HG03469 (cell line): ENCODE data around the gene TMEM151B.
"Not testable (repeated sequence)": the region's sequence is repeated elsewhere in the genome, so short reads cannot be mapped to it uniquely, and the experiment has no call there.

Source experiments
- ATAC-seq: cut with Tn5 transposase; IDR thresholded peaks from one replicate; pipeline ENCODE4 v1.9.1; 2021; ENCODE audit warnings: mild to moderate bottlenecking, moderate library complexity, moderate number of reproducible peaks; ENCODE audit not compliant: unreplicated experiment

The TMEM151B gene

DNA sequence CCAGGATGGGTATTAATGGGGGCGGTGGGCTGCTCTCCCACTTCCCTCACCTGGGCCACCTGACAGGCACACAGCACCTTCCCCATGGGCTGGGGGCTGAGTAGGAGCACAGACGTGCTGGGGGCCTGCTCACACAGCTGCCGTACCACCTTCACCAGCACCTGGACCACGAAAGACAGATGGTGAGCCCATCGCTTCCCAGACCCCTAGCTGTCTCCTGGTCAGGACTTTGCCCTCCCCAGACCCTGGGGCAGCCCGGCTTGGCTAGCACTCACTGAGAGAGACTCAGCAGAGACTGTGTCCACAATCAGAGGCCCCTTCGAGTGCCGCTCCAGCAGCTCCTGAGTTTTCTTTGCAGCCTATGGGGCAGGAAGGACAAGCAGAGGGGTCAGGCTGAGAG, 30.9 kb downstream of the TMEM151B start:
- no peak for ATAC-seq

DNA sequence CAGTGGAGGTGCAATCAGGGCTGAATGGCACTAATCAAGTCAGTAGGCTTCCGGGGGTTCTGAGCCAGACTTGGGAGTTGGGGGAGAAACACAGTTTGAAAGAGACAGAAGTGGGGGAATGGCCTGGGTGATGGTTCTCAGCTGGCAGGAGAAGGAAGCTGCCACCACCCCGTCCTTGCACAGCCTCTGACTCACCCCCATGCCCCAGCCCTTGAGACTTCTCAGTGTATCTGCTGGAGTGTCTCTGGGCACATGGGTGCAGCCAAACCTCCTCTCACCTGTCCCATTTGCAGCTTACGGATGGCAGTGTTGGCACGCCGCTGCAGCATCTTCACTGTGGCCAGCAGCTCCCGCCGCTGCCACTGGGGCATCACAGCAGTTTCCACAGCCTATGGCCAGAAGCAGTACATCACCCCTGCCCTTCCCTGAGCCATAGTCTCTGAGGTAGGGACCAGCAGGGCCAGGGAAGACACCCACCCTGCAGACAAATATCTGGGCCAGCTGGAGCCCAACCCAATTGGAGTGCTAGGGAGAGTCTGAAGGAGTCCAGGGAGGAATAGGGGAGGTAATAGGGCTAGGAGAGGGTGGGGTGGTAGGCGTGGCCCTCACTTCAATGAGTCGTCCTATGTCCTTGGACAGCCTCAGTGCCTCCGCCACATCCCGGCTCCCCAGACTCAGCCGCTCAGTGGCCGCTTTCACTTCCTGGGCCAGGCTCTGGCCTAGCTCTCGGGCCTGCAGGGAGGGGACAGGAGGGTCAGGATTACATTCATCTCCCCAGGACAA, 31.7 kb downstream of the TMEM151B start:
- no peak for ATAC-seq

DNA sequence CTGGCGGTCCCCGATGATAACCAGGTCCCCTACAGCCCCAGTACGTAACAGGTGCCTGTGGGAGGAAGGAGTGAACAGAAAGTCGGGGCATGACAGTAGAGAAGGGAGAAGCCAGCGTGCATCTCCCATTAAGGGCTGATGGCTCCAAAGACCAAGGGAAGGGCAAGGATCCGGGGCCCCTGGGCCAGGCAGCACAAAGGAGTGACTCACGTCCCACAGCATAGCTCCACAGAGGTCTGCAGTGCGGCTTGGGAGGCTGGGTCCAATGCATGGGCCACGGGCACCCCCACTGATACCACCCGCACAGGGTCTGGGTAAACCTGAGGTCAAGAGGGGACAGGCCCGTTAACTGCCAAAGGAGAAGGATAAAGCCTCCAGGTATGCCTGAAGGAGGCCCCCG, 32.6 kb downstream of the TMEM151B start:
- ATAC-seq: no peak

DNA sequence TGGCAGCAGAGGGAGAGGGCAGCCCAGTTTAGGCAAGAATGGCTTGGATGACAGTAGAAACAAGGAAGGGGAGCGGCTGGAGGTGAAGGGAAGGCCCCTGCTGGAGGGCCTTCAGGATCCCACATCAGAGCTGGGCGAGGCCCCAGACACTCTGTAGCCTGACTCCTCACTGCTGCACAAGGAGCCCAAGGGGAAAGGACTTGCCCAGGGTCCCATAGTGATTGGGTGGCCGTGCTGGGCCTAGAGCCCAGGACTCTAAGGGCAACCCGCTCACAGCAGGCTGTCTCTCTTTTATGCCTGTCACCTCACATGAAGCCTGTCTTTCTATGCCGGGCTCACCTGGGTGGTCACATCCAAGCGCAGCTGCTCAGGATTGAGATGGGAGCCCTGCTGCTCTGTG, 33.6 kb downstream of the TMEM151B start:
- ATAC-seq: no peak

DNA sequence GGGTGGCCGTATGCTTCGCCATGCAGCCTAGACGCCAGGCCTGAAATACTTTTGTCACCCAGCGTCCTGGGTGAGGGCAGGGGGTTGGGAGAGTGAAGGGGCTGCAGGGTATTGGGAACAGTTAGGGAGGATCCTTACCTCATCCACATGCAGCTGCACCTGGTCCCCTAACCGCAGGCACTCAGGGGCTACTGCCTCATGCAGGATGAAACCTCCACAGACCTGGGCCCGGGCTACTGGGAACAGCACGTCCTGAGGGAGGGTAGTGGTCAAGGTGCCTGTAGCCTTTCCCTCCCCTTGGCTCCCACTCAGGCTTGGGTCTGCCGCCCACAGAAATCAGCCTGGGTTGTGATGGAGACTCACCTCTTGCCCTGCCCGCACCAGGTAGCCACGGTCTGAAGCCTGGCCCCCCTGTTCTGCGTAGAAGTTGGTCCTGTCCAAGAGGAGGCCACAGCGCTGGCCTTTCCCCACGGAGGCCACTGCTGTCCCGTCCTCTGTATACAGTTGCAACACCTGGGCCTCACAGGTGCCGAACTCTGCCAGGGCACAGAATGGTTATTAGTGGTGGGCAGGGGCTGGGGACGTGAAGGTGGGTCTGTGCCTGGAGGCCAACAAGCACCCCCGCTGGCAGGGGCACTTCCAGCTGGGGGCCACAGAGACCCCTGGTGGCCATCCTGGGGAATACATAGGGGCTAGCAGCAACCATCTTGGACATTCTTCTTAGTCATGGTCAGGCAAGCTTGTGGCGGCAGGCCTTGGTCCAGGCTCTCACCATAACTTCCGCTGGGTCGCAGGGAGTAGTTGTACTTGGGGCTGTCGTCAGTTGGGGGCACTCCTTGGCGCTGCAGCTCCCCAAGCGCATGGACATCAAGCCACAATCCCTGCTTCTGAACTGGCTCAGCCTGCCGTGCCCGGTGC, 34.3 kb downstream of the TMEM151B start:
- ATAC-seq: no peak

DNA sequence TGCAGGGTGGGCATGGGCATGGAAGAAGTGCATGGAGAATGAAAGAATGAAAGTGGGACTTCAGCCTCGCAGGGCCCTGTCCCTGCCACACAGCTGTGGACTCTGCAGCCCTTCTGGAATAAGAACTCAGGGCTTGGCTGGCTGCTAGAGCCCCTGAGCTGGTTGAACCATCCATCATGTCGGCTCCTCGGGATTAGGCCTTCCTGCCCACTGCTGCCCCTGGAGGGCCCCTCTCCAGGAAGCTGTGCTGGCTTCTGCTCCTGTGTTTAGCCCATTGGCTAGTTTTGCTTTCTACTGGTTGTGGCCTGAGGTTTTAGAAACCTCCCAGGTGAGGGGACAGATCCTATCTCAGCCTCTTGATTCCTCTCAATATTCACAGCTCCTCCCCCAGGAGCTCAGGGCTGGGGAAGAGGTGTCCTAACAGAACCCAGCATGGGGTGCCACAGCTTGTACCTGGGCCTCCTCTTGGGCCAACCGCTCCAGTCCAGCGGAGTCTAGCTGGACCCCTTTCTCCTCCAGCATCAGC, 35.0 kb downstream of the TMEM151B start:
- ATAC-seq: no peak

DNA sequence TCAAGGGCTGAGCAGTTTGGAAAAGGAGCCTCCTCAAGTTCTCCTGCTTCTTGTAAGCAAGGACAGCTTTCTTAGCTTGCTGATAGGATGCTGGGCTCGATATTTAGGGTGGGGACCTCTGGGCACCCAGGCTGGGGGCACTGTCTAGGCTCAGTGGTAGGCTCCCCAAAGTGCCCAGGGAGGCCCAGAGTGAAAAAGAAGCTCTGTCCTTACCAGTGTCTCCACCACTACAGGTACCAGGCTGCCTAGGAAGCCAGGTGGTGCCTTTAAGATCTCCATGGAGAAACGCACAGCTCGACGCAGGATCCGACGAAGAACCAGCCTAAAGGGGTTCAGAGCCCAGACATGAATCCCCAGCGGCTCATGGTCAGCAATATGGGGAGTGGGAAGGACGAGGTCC, 36.5 kb downstream of the TMEM151B start:
- ATAC-seq: no peak

DNA sequence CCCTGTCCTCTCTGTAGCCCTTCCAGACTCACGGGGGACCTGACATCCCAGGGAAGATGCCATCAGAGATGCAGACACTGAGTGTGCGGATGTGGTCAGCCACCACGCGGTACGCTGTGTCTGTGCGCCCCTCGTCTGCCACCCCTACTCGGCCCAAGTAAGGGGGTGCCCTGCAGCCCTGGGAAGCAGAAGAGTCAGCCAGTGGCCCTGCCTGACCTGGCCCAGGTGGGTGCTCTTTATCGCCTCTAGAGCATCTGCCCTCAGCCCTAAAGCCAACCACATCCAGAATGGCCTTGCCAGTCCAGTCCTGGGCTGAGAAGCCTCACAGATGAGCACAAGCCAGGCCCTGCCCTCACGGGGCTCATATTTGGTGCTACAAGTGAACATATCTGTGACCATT, 37.0 kb downstream of the TMEM151B start:
- no peak for ATAC-seq

DNA sequence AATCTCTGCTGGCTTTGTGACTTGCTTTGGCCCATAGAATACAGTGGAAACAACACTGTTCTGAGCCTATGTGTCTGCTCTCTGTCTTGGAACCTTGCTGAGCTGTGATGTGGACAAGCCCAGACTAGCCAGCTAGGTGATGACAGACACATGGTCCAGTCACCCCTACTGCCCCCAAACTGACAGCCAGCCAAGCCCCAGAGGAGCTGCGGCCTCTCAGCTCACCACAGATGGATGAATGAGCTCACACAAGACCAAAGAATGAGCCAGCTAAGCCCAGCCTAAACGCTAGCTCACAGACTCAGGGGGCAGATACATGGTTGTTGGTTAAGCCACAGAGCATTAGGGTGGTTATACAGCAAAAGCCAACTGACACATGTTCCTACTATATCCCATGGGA, 38.8 kb downstream of the TMEM151B start:
- no peak for ATAC-seq

DNA sequence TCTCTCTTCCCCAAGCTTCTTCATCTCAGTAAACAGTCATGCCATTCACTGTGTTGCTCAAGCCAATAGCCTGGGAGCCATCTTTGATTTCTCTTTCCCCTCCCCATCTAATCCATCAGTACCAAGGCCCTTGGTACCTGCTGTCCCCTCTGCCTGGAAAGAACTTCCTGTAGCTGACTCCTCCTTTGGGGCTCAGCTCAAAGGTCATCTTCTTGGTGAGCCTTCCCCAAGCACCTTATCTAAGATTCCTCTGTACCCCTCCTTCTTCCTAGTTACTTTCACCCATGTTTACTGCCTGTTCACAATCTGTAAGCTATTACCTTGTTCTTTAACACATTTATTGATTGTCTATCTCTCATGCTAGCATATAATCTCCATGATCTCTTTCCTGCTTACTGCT, 39.4 kb downstream of the TMEM151B start:
- ATAC-seq: no peak

DNA sequence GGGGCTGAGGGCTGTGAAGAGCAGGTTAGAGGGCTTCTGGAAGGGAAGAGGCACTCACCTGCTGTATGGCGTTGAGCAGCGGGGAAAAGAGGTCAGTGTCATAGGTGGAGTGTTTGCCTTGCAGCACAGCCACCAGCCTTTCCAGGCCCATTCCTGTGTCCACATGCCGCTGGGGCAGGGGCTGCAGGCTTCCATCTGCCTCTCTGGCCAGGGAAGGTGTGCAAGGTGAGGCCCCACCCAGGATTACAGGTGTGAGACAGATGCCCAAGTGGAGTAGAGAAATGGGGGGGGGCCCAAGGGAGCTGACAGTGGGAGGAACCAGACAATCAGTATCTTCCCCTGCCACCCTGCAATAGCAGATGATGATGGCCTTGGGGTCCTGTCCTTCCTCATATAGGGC, 40.0 kb downstream of the TMEM151B start:
- ATAC-seq: no peak

DNA sequence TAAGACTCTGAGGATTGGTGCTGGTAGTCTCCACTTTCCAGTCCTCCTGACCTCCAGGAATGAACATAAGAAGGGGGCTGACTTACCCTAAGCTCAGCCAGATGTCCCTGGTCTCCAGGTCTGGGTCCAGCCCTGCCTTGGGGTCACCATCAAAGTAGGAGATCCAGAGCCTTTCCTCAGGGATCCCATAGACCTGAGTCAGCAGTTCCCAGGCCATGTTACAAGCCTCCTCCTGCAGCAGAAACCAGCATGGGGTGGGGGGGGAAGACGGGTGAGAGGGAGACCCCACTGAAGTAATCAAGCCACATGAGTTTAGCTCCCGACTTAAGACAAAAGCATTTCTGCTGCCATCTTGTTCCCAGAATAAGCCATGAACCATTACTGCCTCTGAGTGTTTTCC, 41.1 kb downstream of the TMEM151B start:
- ATAC-seq: no peak

DNA sequence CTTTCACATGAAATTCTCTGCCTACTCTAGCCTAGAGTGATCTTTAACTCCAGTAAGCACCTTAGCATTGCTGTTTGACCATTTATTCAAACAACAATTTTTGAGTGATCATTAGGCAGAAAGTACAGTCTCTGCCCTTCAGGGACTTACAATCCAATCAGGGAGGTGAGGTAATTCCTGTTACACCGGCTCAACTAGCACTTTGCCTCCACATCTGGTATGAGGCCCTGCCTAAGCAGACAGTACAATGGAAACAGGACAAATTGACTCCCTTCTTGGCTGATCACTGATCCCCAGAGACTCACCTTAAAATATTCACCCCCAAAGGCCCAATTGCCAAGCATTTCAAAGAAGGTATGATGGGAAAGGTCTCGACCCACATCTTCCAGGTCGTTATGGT, 41.5 kb downstream of the TMEM151B start:
- no peak for ATAC-seq

DNA sequence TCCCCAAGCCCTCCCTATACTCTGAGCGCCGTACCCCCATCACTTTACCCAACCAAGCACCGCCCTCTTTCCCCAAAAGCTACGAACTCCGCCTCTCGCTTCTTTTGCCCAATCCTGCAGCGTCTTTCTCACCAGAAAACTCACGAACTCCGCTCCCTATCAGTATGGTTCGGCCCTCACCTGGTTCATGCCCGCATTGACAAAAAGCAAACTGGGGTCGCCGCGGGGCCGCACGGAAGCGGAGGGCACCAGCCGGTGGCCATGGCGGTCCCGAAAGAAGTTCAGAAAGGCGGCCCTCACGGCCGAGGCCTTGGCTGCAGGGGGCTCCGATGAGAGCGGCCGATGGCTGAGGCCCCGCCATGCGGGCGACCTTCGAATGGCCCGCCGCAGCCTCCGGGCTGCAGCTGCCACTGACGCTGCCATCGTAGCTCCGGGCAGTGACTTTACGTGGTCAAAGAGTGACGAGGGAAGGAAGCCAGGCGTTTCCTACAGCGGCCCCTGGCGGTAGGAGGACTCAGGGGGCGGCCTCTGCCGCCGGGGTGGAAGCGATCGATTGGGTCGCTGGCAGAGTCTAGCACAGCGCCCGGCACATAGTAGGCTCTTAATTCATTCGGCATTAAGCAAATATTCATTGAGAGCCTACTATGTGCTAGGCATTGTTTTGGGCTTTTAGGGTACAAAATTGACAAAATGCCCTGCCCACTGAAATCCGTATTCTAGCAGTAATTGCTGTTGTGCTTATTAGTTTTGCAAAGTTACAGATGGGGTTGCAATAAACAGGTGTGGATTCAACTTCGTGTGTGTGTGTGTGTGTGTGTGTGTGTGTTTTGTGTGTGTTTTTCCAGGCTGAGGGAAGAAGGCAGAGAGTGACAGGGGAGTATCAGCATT, 42.9 kb downstream of the TMEM151B start, which contains the start of gene AARS2:
TSS of gene AARS2 (minus strand) at position 447 of the 888 bp plus-strand sequence. CDS start at position 423, 24 bp downstream.
- ATAC-seq: peak; percentile 85

DNA sequence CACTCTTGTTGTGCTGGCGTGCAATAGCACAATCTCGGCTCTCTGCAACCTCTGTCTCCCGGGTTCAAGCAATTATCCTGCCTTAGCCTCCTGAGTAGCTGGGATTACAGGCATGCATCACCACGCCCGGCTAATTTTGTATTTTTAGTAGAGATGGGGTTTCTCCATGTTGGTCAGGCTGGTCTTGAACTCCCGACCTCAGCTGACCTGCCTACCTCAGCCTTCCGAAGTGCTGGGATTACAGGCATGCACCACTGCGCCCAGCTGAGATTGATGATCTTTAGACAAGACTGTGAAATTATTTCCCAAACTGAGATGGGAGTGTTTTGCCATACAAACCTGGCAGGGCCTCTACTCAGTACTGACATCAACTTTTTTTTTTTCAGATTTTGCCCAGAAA, 44.4 kb downstream of the TMEM151B start:
- not testable (repeated sequence) for ATAC-seq

DNA sequence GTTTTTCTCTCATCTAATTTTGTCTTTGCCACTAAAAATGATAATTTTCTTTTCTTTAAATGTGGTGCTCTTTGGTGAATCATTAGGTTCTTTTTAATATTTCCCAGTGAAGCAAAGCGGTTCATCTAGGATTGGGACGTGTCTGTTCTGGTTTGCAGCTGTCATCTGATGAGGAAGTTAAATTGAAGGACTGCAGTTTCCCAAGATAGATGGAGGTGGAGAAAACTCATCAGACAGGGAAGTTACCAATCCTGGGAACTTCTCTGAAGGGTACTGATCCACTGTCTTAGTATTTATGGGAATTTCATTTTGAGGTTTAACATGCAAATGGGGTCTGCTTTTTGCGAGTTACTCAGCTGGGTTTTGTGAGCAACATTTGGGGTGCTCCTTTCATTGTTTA, 45.3 kb downstream of the TMEM151B start:
- ATAC-seq: no peak

DNA sequence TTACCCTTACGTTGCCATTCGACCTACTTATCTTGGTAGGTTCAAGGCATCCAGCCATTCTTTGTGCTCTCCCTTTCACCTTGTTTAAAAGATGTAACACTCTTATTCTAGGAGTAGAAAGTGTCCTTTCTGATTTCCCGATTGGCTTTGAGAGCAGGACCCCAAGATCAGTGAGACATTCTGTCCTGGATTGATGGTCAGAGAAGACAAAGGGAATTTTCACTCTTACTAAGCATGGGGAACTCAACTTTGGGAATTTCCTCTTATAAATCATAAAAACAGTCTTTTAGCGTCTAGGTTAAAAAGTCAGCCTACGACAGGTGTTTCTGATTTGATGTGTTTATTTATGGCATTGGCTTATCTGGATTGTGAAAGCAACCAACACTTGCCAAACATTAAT, 45.7 kb downstream of the TMEM151B start:
- ATAC-seq: no peak

DNA sequence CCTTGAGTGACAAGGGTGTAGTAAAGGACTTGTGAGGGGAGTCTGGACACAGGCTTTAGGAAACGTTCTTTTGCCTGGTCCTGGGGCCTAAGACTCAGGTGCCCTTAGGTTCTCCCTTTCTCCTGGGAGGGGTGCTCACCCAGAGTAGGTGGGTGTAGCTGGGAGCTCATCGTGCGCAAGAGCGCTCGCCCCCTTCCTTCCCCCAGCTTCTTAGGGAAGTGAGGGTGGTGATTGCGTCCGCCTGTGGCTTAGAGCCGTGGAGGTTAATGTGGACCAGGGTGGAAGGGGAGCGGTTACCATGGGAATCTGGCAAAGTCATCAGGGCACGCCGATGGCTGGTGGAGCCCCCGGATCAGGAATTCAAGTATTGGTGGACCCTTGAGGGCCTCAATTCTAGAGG, 46.2 kb downstream of the TMEM151B start:
- no peak for ATAC-seq

DNA sequence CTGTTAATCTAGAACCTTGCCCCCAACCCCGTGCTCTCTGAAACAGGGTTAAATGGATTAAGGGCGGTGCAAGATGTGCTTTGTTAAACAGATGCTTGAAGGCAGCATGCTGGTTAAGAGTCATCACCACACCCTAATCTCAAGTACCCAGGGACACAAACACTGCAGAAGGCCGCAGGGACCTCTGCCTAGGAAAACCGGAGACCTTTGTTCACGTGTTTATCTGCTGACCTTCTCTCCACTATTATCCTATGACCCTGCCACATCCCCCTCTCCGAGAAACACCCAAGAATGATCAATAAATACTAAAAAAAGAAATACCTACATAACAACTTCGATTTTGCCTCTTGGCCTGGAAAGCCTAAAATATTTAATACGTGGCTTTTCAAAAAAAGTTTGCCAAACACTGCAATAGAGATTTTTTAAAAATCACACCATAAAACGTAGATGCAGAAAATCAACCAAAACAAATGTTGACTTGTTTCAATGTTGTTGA, 46.9 kb downstream of the TMEM151B start:
- not testable (repeated sequence) for ATAC-seq

DNA sequence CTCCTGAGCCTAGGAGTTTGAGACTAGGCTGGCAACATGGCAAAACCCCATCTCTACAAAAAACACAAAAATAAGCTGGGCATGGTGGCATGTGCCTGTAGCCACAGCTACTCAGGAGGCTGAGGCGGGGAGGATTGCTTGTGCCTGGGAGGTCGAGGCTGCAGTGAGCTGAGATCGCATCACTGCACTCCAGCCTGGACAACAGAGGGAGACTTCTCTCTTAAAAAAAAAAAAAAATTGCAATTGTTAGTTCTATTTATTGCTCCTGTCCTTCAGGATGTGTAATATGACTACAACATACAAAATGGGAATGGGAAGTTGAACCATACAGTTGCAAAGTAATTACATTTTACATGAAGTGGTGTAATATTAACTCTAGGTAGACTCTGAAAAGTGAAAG, 51.0 kb downstream of the TMEM151B start:
- no peak for ATAC-seq

DNA sequence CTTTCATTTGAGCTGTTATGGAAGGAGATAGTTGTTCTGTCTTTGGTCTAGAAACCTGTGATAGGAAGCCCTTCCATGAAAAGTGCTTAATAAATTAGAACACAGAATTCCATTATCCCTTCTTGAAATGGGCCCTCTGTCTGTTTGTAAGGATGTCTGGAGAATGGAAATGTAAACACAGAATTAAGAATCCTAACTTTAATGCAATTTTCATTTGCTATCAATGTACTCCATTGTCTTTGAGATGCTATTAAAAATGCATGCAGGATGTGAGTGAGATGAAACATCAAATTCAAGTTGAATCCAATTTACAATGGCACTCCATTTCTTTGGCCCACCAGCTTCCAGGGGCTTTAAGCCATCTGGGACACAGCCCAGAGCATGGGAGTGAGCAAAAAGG, 56.8 kb downstream of the TMEM151B start:
- ATAC-seq: no peak
